ENCODE data around the gene ASPHD1. TPM values are rescaled to one million over a fixed set of nuclear protein-coding genes. Genes with fewer than 3 reads are reported as not detected.
A peak's percentile ranks its signal among the peaks of the same experiment; 100 is the strongest.
"Not testable (repeated sequence)": the region's sequence is repeated elsewhere in the genome, so short reads cannot be mapped to it uniquely, and the experiment has no call there.

The ASPHD1 gene
- total RNA-seq, 2 experiments from 2014 or later: not detected

- no peaks in the 10 kb centered on the region for H3K27me3 Mint-ChIP-seq
- DNase-seq: no peak
- H3K27ac Mint-ChIP-seq: peak overlapping the region; percentile 57
- ChIA-PET POLR2A (no interaction called here), CTCF (interaction anchor here (0.7 to 2.2 kb wide), 5 partner anchors 13 to 40 kb away, joined by 3 to 4 read pairs (median 4); partner anchors contain the start of gene SEZ6L2)
- no peaks in the 10 kb centered on the region for H3K9me3 Mint-ChIP-seq
- H3K4me1 Mint-ChIP-seq: peaks cover 31% of the 10 kb centered on the region
- peaks cover 15% of the 10 kb centered on the region for H3K36me3 Mint-ChIP-seq (ENCODE audit: low read depth)
- no peak overlapping the region for H3K4me3 Mint-ChIP-seq
Observed at GRCh38 chr16:29864205-29864604, 36.1 kb upstream of the ASPHD1 start.

GRCh38 chr16:29868396-29869009 is 31.8 kb upstream of the ASPHD1 start:
- ChIA-PET CTCF (interaction anchor here (0.7 kb wide), 1 partner anchor 20 kb away, joined by 3 read pairs; no protein-coding TSS in a partner anchor), POLR2A (no interaction called here)
- no peaks in the 10 kb centered on the region for H3K9me3 Mint-ChIP-seq
- H3K4me1 Mint-ChIP-seq: peaks cover 7% of the 10 kb centered on the region
- no peak overlapping the region for H3K27ac Mint-ChIP-seq
- H3K4me3 Mint-ChIP-seq: no peak overlapping the region
- DNase-seq: no peak
- no peaks in the 10 kb centered on the region for H3K27me3 Mint-ChIP-seq
- no peaks in the 10 kb centered on the region for H3K36me3 Mint-ChIP-seq (ENCODE audit: low read depth)

- H3K4me1 Mint-ChIP-seq; DNase-seq; H3K9me3 Mint-ChIP-seq; H3K36me3 Mint-ChIP-seq (ENCODE audit: low read depth); POLR2A ChIA-PET; H3K4me3 Mint-ChIP-seq; H3K27me3 Mint-ChIP-seq; H3K27ac Mint-ChIP-seq: not testable (repeated sequence)
- CTCF ChIA-PET: interaction anchor here (0.7 kb wide), 1 partner anchor 21 kb away, joined by 3 read pairs; no protein-coding TSS in a partner anchor
Observed at GRCh38 chr16:29869067-29869466, 31.2 kb upstream of the ASPHD1 start.

- peaks cover 10% of the 10 kb centered on the region for H3K4me1 Mint-ChIP-seq
Observed at GRCh38 chr16:29871822-29872546, 28.3 kb upstream of the ASPHD1 start.

GRCh38 chr16:29873319-29873718 is 27.0 kb upstream of the ASPHD1 start:
- Mint-ChIP-seq H3K36me3 (ENCODE audit: low read depth) (no peaks in the 10 kb centered on the region), H3K27me3 (peaks cover 27% of the 10 kb centered on the region), H3K4me1 (peaks cover 19% of the 10 kb centered on the region), H3K27ac (no peak overlapping the region), H3K4me3 (no peak overlapping the region), H3K9me3 (no peaks in the 10 kb centered on the region)
- POLR2A ChIA-PET: no interaction called here
- CTCF ChIA-PET: no interaction called here
- DNase-seq: no peak

More at GRCh38 chr16:29871822-29872546, 28.3 kb upstream of the ASPHD1 start:
- Mint-ChIP-seq H3K4me3 (no peak overlapping the region), H3K9me3 (no peaks in the 10 kb centered on the region), H3K27me3 (peaks cover 16% of the 10 kb centered on the region), H3K27ac (no peak overlapping the region), H3K36me3 (ENCODE audit: low read depth) (no peaks in the 10 kb centered on the region)
- POLR2A ChIA-PET: no interaction called here
- CTCF ChIA-PET: no interaction called here
- no peak for DNase-seq

GRCh38 chr16:29875206-29875605 is 25.1 kb upstream of the ASPHD1 start:
- Mint-ChIP-seq H3K27me3 (peaks cover 27% of the 10 kb centered on the region), H3K9me3 (no peaks in the 10 kb centered on the region), H3K36me3 (ENCODE audit: low read depth) (no peaks in the 10 kb centered on the region), H3K4me3 (no peak overlapping the region), H3K4me1 (peaks cover 19% of the 10 kb centered on the region), H3K27ac (no peak overlapping the region)
- DNase-seq: no peak
- CTCF ChIA-PET: interaction anchor here (0.7 to 1.1 kb wide), 6 partner anchors 12 to 90 kb away, joined by 3 to 4 read pairs (median 3); partner anchors contain the start of genes CDIPT and SEZ6L2
- POLR2A ChIA-PET: no interaction called here

GRCh38 chr16:29876217-29876593 is 24.1 kb upstream of the ASPHD1 start:
- peaks cover 30% of the 10 kb centered on the region for H3K27me3 Mint-ChIP-seq
- no peaks in the 10 kb centered on the region for H3K36me3 Mint-ChIP-seq (ENCODE audit: low read depth)
- peaks cover 19% of the 10 kb centered on the region for H3K4me1 Mint-ChIP-seq
- no peaks in the 10 kb centered on the region for H3K9me3 Mint-ChIP-seq
- DNase-seq: no peak
- POLR2A ChIA-PET: no interaction called here
- H3K4me3 Mint-ChIP-seq: peak overlapping the region; percentile 54
- CTCF ChIA-PET: interaction anchor here (1.0 kb wide), 1 partner anchor 13 kb away, joined by 3 read pairs; the partner anchor contains the start of gene CDIPT
- H3K27ac Mint-ChIP-seq: no peak overlapping the region

- POLR2A ChIA-PET: no interaction called here
- Mint-ChIP-seq H3K9me3 (no peaks in the 10 kb centered on the region), H3K27me3 (peaks cover 30% of the 10 kb centered on the region), H3K4me1 (peaks cover 19% of the 10 kb centered on the region), H3K4me3 (peak overlapping the region; percentile 54), H3K27ac (no peak overlapping the region), H3K36me3 (ENCODE audit: low read depth) (no peaks in the 10 kb centered on the region)
- CTCF ChIA-PET: interaction anchor here (0.8 to 1.5 kb wide), 5 partner anchors 14 to 143 kb away, joined by 3 to 4 read pairs (median 4); partner anchors contain the start of genes CDIPT and SEZ6L2
- DNase-seq: peak; percentile 33
Observed at GRCh38 chr16:29876594-29877249, 23.6 kb upstream of the ASPHD1 start.

- Mint-ChIP-seq H3K9me3 (no peaks in the 10 kb centered on the region), H3K4me3 (peak overlapping the region; percentile 13), H3K27me3 (peaks cover 30% of the 10 kb centered on the region), H3K36me3 (ENCODE audit: low read depth) (no peaks in the 10 kb centered on the region), H3K27ac (no peak overlapping the region), H3K4me1 (peaks cover 19% of the 10 kb centered on the region)
- ChIA-PET CTCF (interaction anchor here (0.8 to 1.5 kb wide), 6 partner anchors 14 to 144 kb away, joined by 3 to 4 read pairs (median 4); partner anchors contain the start of genes CDIPT and SEZ6L2), POLR2A (interaction anchor here (0.5 kb wide), 1 partner anchor 92 kb away, joined by 7 read pairs; no protein-coding TSS in a partner anchor)
- peak; percentile 49 for DNase-seq
Observed at GRCh38 chr16:29877266-29877961, 22.9 kb upstream of the ASPHD1 start.

- no peaks in the 10 kb centered on the region for H3K36me3 Mint-ChIP-seq (ENCODE audit: low read depth)
- DNase-seq: no peak
- H3K27me3 Mint-ChIP-seq: peaks cover 34% of the 10 kb centered on the region
- CTCF ChIA-PET: interaction anchor here (1.0 to 1.5 kb wide), 3 partner anchors 21 to 96 kb away, joined by 3 read pairs; partner anchors contain the start of gene SEZ6L2
- H3K9me3 Mint-ChIP-seq: no peaks in the 10 kb centered on the region
- no peak overlapping the region for H3K4me3 Mint-ChIP-seq
- H3K27ac Mint-ChIP-seq: no peak overlapping the region
- POLR2A ChIA-PET: interaction anchor here (0.5 kb wide), 1 partner anchor 91 kb away, joined by 7 read pairs; no protein-coding TSS in a partner anchor
- H3K4me1 Mint-ChIP-seq: peaks cover 19% of the 10 kb centered on the region
Observed at GRCh38 chr16:29878172-29878571, 22.1 kb upstream of the ASPHD1 start.

- no peak for DNase-seq
- Mint-ChIP-seq H3K27ac (no peak overlapping the region), H3K36me3 (ENCODE audit: low read depth) (no peaks in the 10 kb centered on the region), H3K4me3 (no peak overlapping the region), H3K4me1 (peaks cover 17% of the 10 kb centered on the region), H3K9me3 (no peaks in the 10 kb centered on the region), H3K27me3 (peaks cover 26% of the 10 kb centered on the region)
- ChIA-PET CTCF (interaction anchor here (1.3 to 1.4 kb wide), 2 partner anchors 17 to 33 kb away, joined by 3 to 4 read pairs; no protein-coding TSS in a partner anchor), POLR2A (no interaction called here)
Observed at GRCh38 chr16:29881050-29881449, 19.2 kb upstream of the ASPHD1 start.

GRCh38 chr16:29883987-29884386 is 16.3 kb upstream of the ASPHD1 start:
- H3K9me3 Mint-ChIP-seq: no peaks in the 10 kb centered on the region
- POLR2A ChIA-PET: no interaction called here

More at GRCh38 chr16:29883987-29884386, 16.3 kb upstream of the ASPHD1 start:
- H3K4me1 Mint-ChIP-seq: no peaks in the 10 kb centered on the region
- no peaks in the 10 kb centered on the region for H3K36me3 Mint-ChIP-seq (ENCODE audit: low read depth)
- no peak overlapping the region for H3K4me3 Mint-ChIP-seq
- CTCF ChIA-PET: no interaction called here
- peaks cover 6% of the 10 kb centered on the region for H3K27me3 Mint-ChIP-seq
- DNase-seq: no peak
- no peak overlapping the region for H3K27ac Mint-ChIP-seq

All from activated CD4-positive, alpha-beta T cell treated with anti-CD3 and anti-CD28 coated beads, Interleukin-2, amount 10 ng/mL, durations not matched to agents 7 days and 5 days (primary cell).